Measurements from ENCODE around the gene PSMA2.
A peak's percentile ranks its signal among the peaks of the same experiment; 100 is the strongest.
"Not testable (repeated sequence)": the region's sequence is repeated elsewhere in the genome, so short reads cannot be mapped to it uniquely, and the experiment has no call there.

The PSMA2 gene

DNA sequence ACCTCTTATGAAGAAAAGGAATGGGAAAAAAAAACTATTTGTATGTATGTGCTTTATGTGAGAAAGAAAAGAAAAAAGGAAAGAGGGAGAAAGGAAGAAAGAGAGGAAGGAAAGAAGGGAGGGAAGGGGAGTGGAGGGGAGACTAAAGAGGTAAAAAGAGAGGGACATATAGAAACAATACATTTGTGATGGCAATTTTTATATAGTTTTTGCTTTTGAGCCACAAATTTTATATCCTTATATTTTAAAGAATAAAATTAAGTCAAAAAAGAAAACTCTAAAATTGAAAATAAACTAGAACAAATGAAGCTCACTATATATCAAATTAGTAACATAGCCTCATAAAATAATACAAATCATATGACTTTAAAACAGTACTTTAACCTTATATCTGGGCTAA is 31.1 kb downstream of the PSMA2 start:
- FAIRE-seq: no peak

- FAIRE-seq: no peak
Measured at GRCh38 chr7:42893346-42894240, 38.4 kb downstream of the PSMA2 start.

GRCh38 chr7:42886893-42887505 is 45.0 kb downstream of the PSMA2 start:
- FAIRE-seq: no peak

- peak; percentile 31 for FAIRE-seq
Measured at GRCh38 chr7:42886129-42886528, 45.8 kb downstream of the PSMA2 start.

- not testable (repeated sequence) for FAIRE-seq
Measured at GRCh38 chr7:42885183-42885582, 46.8 kb downstream of the PSMA2 start.

DNA sequence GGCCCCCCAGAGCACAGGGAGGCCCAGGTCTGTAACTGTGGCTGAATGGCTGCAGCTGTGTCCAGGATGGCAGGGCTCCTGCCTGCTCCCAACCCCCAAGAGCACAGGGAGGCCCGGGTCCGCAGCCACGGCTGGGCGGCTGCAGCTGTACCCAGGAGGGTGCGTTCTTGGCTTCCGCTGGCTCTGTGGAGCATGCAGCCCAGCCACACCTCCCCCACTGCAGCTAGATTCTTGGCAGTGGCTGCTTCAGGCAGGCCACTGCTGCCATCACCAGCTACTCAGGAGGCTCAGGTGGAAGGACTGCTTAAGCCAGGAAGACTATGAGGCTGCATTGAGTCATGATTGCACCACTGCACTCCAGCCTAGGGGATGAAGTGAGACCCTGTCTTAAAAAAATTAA is 48.0 kb downstream of the PSMA2 start:
- FAIRE-seq: no peak

- peak; percentile 80 for FAIRE-seq
Measured at GRCh38 chr7:42880392-42880791, 51.6 kb downstream of the PSMA2 start.

DNA sequence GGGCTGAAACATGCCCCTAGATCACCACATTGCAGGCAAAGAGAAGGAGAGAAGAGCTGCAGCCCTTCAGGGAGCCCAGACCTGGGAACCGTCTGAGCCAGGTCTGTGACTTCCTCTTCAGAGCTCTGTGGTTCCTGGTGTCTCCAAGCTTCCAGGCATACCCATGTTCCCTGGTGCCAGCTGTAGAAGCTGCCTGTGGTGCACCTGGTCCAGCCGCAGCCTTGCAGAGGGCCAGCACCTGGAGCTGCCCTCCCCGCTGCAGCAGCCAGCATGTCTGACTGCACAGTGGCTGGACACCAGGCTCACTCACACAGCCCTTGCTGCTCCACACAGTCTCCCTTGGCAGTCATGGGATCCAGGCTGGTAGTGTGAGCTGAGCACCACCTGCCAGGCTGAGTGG is 53.7 kb downstream of the PSMA2 start:
- no peak for FAIRE-seq

GRCh38 chr7:42877862-42878261 is 54.1 kb downstream of the PSMA2 start:
- FAIRE-seq: no peak

DNA sequence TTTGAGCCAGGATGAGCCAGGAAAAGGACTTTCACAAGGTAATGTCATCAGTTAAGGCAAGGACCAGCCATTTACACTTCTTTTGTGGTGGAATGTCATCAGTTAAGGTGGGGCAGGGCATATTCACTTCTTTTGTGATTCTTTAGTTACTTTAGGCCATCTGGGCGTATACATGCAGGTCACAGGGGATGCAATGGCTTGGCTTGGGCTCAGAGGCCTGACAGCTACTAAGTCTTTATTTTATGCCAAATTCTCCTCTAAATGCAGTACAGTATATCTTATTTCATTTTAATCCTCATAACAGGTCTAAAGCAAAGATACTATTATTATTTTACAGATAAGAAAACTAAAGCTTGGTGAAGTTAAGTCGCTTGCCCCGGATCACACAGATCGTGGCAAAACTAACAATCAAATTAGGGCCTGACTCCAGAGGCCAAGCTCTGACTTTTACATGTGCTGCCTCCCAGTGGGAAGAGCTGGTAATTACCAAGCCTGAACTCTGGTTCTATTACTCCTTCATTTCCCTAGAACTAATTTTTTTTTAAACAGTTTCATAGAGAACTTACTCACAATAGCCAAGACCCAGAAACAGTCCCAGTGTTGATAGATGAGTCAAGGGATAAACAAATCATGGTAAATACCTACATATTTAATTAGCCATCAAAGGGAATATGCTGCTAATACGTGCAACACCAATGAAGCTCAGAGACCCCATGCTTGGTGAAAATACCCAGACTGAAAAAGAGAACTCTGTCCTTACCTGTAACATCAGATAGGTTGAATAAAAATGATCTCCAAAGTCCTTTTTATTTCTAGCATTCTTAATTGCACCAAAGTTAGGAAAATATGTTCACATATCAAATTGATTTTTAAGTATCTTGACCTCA is 55.5 kb downstream of the PSMA2 start:
- peak; percentile 85 for FAIRE-seq

- FAIRE-seq: peak; percentile 26
Measured at GRCh38 chr7:42869131-42870020, 62.6 kb downstream of the PSMA2 start.

- no peak for FAIRE-seq
Measured at GRCh38 chr7:42868480-42868879, 63.5 kb downstream of the PSMA2 start.

All from endometrium (tissue), 2 donors.